Karpas-422 (cell line): Measurements from ENCODE around the gene PTGDR2. TPM values are rescaled to one million over a fixed set of nuclear protein-coding genes. Genes with fewer than 3 reads are reported as not detected.

ENCODE experiments used
- DNase-seq: peaks from one replicate; pipeline ENCODE4 v3.0.0-alpha.2; 2015
- H2AFZ ChIP-seq: fragments of 200-600 bp; sonication (generic); 2 replicates; pipeline ENCODE4 v1.6.1; 2014; ENCODE audit warnings: antibody characterized with exemption, low read length, mixed read lengths
- H3K27ac ChIP-seq: fragments of 200-600 bp; sonication (generic); 2 replicates; pipeline ENCODE4 v1.5.1; 2014; ENCODE audit warnings: mild to moderate bottlenecking, low read length, moderate library complexity
- H3K27me3 ChIP-seq: fragments of 200-600 bp; sonication (generic); 2 replicates; pipeline ENCODE4 v1.6.1; 2014; ENCODE audit warnings: low read length, mixed read lengths
- H3K36me3 ChIP-seq: fragments of 200-600 bp; sonication (generic); 2 replicates; pipeline ENCODE4 v1.6.1; 2014; ENCODE audit warnings: low read length, mixed read lengths; ENCODE audit not compliant: insufficient read depth
- H3K4me1 ChIP-seq: fragments of 200-600 bp; sonication (generic); 2 replicates; pipeline ENCODE4 v1.6.1; 2014; ENCODE audit warnings: mild to moderate bottlenecking, low read length, mixed read lengths
- H3K4me2 ChIP-seq: fragments of 200-600 bp; sonication (generic); 2 replicates; pipeline ENCODE4 v1.6.1; 2014; ENCODE audit warnings: low read length, low read depth, mild to moderate bottlenecking; ENCODE audit not compliant: poor library complexity, severe bottlenecking
- H3K4me3 ChIP-seq: fragments of 200-600 bp; sonication (generic); 2 replicates; pipeline ENCODE4 v1.5.1; 2014; ENCODE audit warnings: mild to moderate bottlenecking, antibody characterized with exemption, low read length, mixed read lengths
- H3K79me2 ChIP-seq: fragments of 200-600 bp; sonication (generic); 2 replicates; pipeline ENCODE4 v1.6.1; 2014; ENCODE audit warnings: mild to moderate bottlenecking, low read length, mixed read lengths
- H3K9ac ChIP-seq: fragments of 200-600 bp; sonication (generic); 2 replicates; pipeline ENCODE4 v1.6.0; 2014; ENCODE audit warnings: low read length
- H3K9me2 ChIP-seq: fragments of 200-600 bp; sonication (generic), shearing (Covaris generic); replicated peaks from 2 replicates; pipeline ENCODE4 v1.6.0; 2014; ENCODE audit warnings: mild to moderate bottlenecking, low read length, moderate library complexity; ENCODE audit not compliant: insufficient read depth
- H3K9me3 ChIP-seq: fragments of 300-700, 200-600 bp; sonication (generic); 2 replicates; pipeline ENCODE4 v1.6.1; 2014; ENCODE audit warnings: low read length, mixed read lengths
- H4K20me1 ChIP-seq: fragments of 200-600 bp; sonication (generic); 2 replicates; pipeline ENCODE4 v1.6.1; 2014; ENCODE audit warnings: mild to moderate bottlenecking, antibody characterized with exemption, low read length, low read depth; ENCODE audit not compliant: insufficient read depth
- total RNA-seq: library from RNA; depleted of rRNA; stranded (reverse); fragments of >200 nt; shearing (Covaris generic); gene quantifications from 2 replicates; pipeline ENCODE4 v1.2.3, GENCODE V29; 2014; ENCODE audit warnings: low replicate concordance

Gene PTGDR2
- total RNA-seq, 1 experiment from 2014 or later, result not detected

- Histone ChIP-seq H2AFZ (no peak overlapping the region), H3K79me2 (peaks cover 48% of the 10 kb centered on the region), H3K4me3 (peak overlapping the region; percentile 96), H3K9me3 (no peaks in the 10 kb centered on the region), H4K20me1 (peaks cover 13% of the 10 kb centered on the region; the same call in 1 of the 2 replicates), H3K9ac (peak overlapping the region; percentile 84), H3K27ac (peak overlapping the region; percentile 14; the same call in 1 of the 2 replicates), H3K9me2 (no peaks in the 10 kb centered on the region), H3K4me1 (peaks cover 33% of the 10 kb centered on the region), H3K27me3 (no peaks in the 10 kb centered on the region), H3K4me2 (peak overlapping the region; percentile 83), H3K36me3 (peaks cover 9% of the 10 kb centered on the region)
- peak; percentile 51 for DNase-seq
Measured at GRCh38 chr11:60842668-60843600, 12.8 kb downstream of the PTGDR2 start.

- Histone ChIP-seq H3K27me3 (no peaks in the 10 kb centered on the region), H3K9me2 (no peaks in the 10 kb centered on the region), H3K4me1 (peaks cover 33% of the 10 kb centered on the region), H3K9ac (peak within 1 kb of the TSS; percentile 84), H3K27ac (peak within 1 kb of the TSS; percentile 14; the same call in 1 of the 2 replicates), H3K79me2 (peaks cover 48% of the 10 kb centered on the region), H3K9me3 (no peaks in the 10 kb centered on the region), H3K4me3 (peak within 1 kb of the TSS; percentile 96), H3K36me3 (peaks cover 9% of the 10 kb centered on the region), H4K20me1 (peaks cover 13% of the 10 kb centered on the region; the same call in 1 of the 2 replicates), H3K4me2 (peak within 1 kb of the TSS; percentile 83), H2AFZ (peak within 1 kb of the TSS; percentile 89)
- DNase-seq, result peak; percentile 98
Measured at GRCh38 chr11:60841797-60842667, 13.7 kb downstream of the PTGDR2 start, which contains the start of gene CCDC86. Gene CCDC86 (plus strand): TSS chr11:60842113. CDS start chr11:60842125, 12 bp downstream.

GRCh38 chr11:60840470-60841430 is 15.0 kb downstream of the PTGDR2 start:
- H3K4me3 ChIP-seq, result peak overlapping the region; percentile 96; the same call in 1 of the 2 replicates
- H3K4me1 ChIP-seq, result peaks cover 33% of the 10 kb centered on the region
- peaks cover 13% of the 10 kb centered on the region; the same call in 1 of the 2 replicates for H4K20me1 ChIP-seq
- H3K9me3 ChIP-seq, result no peaks in the 10 kb centered on the region
- H2AFZ ChIP-seq, result peak overlapping the region; percentile 55; the same call in 1 of the 2 replicates
- H3K9ac ChIP-seq, result no peak overlapping the region
- no peaks in the 10 kb centered on the region for H3K27me3 ChIP-seq
- DNase-seq, result no peak
- peaks cover 5% of the 10 kb centered on the region for H3K36me3 ChIP-seq
- peaks cover 39% of the 10 kb centered on the region for H3K79me2 ChIP-seq
- no peak overlapping the region for H3K27ac ChIP-seq
- peak overlapping the region; percentile 83 for H3K4me2 ChIP-seq
- no peaks in the 10 kb centered on the region for H3K9me2 ChIP-seq

- Histone ChIP-seq H3K27ac (no peak overlapping the region), H3K27me3 (no peaks in the 10 kb centered on the region), H2AFZ (no peak overlapping the region), H3K4me3 (no peak overlapping the region), H3K79me2 (peaks cover 13% of the 10 kb centered on the region), H3K4me2 (no peak overlapping the region), H3K9ac (no peak overlapping the region), H3K36me3 (no peaks in the 10 kb centered on the region), H3K9me3 (no peaks in the 10 kb centered on the region), H3K9me2 (no peaks in the 10 kb centered on the region), H4K20me1 (no peaks in the 10 kb centered on the region), H3K4me1 (peaks cover 8% of the 10 kb centered on the region)
- peak; percentile 73 for DNase-seq
Measured at GRCh38 chr11:60838132-60838531, 17.6 kb downstream of the PTGDR2 start.

- no peak for DNase-seq
- Histone ChIP-seq H3K4me3 (no peak overlapping the region), H3K27me3 (no peaks in the 10 kb centered on the region), H3K4me1 (peaks cover 12% of the 10 kb centered on the region), H3K9me2 (no peaks in the 10 kb centered on the region), H3K27ac (no peak overlapping the region), H3K9ac (no peak overlapping the region), H3K9me3 (no peaks in the 10 kb centered on the region), H3K4me2 (no peak overlapping the region), H3K36me3 (no peaks in the 10 kb centered on the region), H2AFZ (no peak overlapping the region), H3K79me2 (peaks cover 1% of the 10 kb centered on the region), H4K20me1 (no peaks in the 10 kb centered on the region)
Measured at GRCh38 chr11:60836866-60837515, 18.8 kb downstream of the PTGDR2 start.

GRCh38 chr11:60835534-60835846 is 20.3 kb downstream of the PTGDR2 start:
- Histone ChIP-seq H3K9ac (no peak overlapping the region), H3K79me2 (no peaks in the 10 kb centered on the region), H4K20me1 (no peaks in the 10 kb centered on the region), H3K9me2 (no peaks in the 10 kb centered on the region), H3K27ac (no peak overlapping the region), H3K36me3 (no peaks in the 10 kb centered on the region), H3K9me3 (no peaks in the 10 kb centered on the region), H3K4me3 (no peak overlapping the region), H3K4me1 (peaks cover 17% of the 10 kb centered on the region), H2AFZ (no peak overlapping the region), H3K4me2 (no peak overlapping the region), H3K27me3 (no peaks in the 10 kb centered on the region)
- no peak for DNase-seq
